Natural killer cell (primary cell): ENCODE measurements around the gene TMEM183A. TPM values are rescaled to one million over a fixed set of nuclear protein-coding genes. Genes with fewer than 3 reads are reported as not detected.

Source experiments
- ATAC-seq, 3 donors: fragments of 150-1000 bp in 2 of 3; fragments of 200-7000 bp in 1 of 3; cut with Tn5 transposase; 1 replicate in 1 of 3; 2 replicates in 2 of 3; pipeline ENCODE4 v1.10.0; 2021; ENCODE audit warnings: mild to moderate bottlenecking in 2 of 3, moderate library complexity in 2 of 3
- DNase-seq, 2 donors: peaks; one replicate each; pipeline versions ENCODE4 v3.0.0 to v3.0.0-alpha.2; 2013 to 2021; ENCODE audit warnings: mixed read lengths in 1 of 2
- H3K27ac ChIP-seq: one replicate; pipeline ENCODE4 v1.5.1; 2013; ENCODE audit warnings: mild to moderate bottlenecking, low read length
- H3K27me3 ChIP-seq: one replicate; pipeline ENCODE4 v1.6.1; 2013; ENCODE audit warnings: low read length; ENCODE audit not compliant: control insufficient read depth, insufficient read depth
- H3K36me3 ChIP-seq: one replicate; pipeline ENCODE4 v1.6.1; 2013; ENCODE audit warnings: low read length; ENCODE audit not compliant: control insufficient read depth, insufficient read depth
- H3K4me1 ChIP-seq: one replicate; pipeline ENCODE4 v1.6.1; 2013; ENCODE audit warnings: low read length; ENCODE audit not compliant: control insufficient read depth, insufficient read depth
- H3K4me3 ChIP-seq: one replicate; pipeline ENCODE4 v1.5.1; 2013; ENCODE audit warnings: low read length
- H3K9me3 ChIP-seq: one replicate; pipeline ENCODE4 v1.6.1; 2013; ENCODE audit warnings: low read length; ENCODE audit not compliant: control insufficient read depth, insufficient read depth
- H3K27ac Mint-ChIP-seq, 2 donors: one replicate each; pipeline ENCODE4 v1.8.0; 2022; ENCODE audit warnings: mild to moderate bottlenecking in 2 of 2, mixed read lengths in 2 of 2, moderate library complexity in 1 of 2
- H3K27me3 Mint-ChIP-seq, 2 donors: one replicate each; pipeline ENCODE4 v1.8.0; 2022; ENCODE audit warnings: low read depth in 2 of 2, mixed read lengths in 2 of 2
- H3K36me3 Mint-ChIP-seq: one replicate; pipeline ENCODE4 v1.8.0; 2022; ENCODE audit warnings: mixed read lengths
- H3K4me1 Mint-ChIP-seq, 2 donors: one replicate each; pipeline ENCODE4 v1.8.0; 2022; ENCODE audit warnings: mixed read lengths in 2 of 2
- H3K4me3 Mint-ChIP-seq: one replicate; pipeline ENCODE4 v1.8.0; 2022; ENCODE audit warnings: mild to moderate bottlenecking, moderate library complexity, mixed read lengths
- H3K9me3 Mint-ChIP-seq, 2 donors: one replicate each; pipeline ENCODE4 v1.8.0; 2022; ENCODE audit warnings: mixed read lengths in 2 of 2
- WGBS: methylation state at CpG from one replicate; pipeline ENCODE4 v1.1.7; 2013; ENCODE audit warnings: missing lambda C conversion rate; ENCODE audit not compliant: insufficient coverage; 5-methylcytosine and 5-hydroxymethylcytosine counted together
- intact Hi-C: fragments of 100-400 bp; cut with micrococcal nuclease; formaldehyde crosslinking; loops from one replicate; pipeline ENCODE4 v1.14.2; 2022
- total RNA-seq, 4 donors: library from RNA; stranded (reverse); fragments of 120-200 nt in 1 of 4; gene quantifications; one replicate each; pipeline versions ENCODE4 v1.2.3 to v1.2.4, GENCODE V29; 2013 to 2022
- TF ChIP-seq, protein P1 (sequence below): fragments of 200-600 bp; IDR thresholded peaks from one replicate; pipeline ENCODE4 v1.8.0; 2022; ENCODE audit warnings: antibody characterized with exemption

The TMEM183A gene
- total RNA-seq, 3 donors from 2014 or later (not counting 1 experiment from before 2014, with no cell fraction given): 127 to 147 (median 143) TPM

DNA sequence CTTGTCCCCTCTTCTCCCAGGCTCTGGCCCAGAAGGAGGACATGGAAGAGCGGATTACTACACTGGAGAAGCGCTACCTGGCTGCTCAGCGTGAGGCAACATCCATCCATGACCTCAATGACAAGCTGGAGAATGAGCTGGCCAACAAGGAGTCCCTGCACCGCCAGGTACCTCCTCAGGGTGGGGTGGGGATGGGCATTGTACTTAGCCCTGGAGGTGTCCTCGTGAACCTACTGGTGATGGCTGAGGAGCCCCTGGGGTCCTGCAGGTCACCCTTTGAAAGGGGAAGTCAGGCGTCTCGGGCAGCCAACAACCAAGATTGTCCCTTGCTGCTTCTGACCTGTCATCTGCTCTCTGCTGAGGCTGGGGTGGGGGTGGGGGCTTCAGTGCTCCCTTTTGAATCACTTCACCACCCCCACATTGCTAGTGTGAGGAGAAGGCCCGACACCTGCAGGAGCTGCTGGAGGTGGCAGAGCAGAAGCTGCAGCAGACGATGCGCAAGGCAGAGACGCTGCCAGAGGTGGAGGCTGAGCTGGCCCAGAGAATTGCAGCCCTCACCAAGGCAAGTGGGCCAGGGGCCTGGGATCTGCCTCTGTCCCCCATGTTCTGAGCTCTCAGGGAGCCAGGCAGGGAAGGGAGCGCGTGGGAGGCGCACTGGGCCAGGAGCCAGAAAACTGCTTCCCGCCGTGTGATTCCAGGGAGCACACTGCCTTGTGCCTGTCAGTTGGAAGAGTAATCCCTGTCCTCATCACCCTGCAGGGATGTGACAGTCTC, 38.8 kb downstream of the TMEM183A start:
- WGBS: 90% methylated on average over 16 of the region's 16 CpGs

DNA sequence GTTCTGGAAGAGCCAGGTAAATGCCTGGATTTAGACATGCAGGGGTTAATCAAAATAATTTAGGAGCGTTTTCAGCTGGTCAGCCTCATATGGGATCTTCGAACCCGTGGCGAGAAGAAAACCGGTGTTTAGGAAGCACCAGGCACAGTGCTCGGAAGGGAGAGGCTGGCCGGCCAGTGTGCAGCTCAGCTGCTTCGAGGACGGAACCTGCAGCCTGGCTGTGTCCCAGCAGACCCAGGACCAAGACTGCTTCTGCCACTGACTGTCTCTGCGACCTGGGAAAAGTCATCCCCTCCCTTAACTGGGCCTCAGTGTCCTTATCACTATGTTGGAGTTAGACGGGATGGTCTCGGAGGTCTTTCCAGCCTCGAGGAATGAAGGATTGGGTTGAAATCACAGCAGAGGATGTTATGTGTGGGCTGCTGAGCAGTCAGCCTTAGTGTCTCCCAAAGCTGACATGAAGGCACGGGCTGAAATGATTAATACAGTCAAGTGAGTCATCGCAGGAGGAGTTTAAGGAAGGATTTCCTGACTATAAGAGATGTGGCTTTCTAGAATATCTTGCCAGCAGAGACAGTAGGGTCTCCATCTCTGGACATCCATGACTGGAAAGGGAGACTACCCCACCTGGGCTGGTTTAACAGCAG, 39.9 kb downstream of the TMEM183A start:
- H3K4me1 ChIP-seq: no peaks in the 10 kb centered on the region
- Mint-ChIP-seq H3K27ac (no peak overlapping the region), H3K9me3 (no peaks in the 10 kb centered on the region), H3K4me1 (no peaks in the 10 kb centered on the region), H3K27me3 (peaks cover 19 to 24% of the 10 kb centered on the region in 2 donors), H3K4me3 (no peak overlapping the region), H3K36me3 (no peaks in the 10 kb centered on the region)
- H3K36me3 ChIP-seq: no peaks in the 10 kb centered on the region
- no peaks in the 10 kb centered on the region for H3K27me3 ChIP-seq
- TF ChIP-seq, protein P1, sequence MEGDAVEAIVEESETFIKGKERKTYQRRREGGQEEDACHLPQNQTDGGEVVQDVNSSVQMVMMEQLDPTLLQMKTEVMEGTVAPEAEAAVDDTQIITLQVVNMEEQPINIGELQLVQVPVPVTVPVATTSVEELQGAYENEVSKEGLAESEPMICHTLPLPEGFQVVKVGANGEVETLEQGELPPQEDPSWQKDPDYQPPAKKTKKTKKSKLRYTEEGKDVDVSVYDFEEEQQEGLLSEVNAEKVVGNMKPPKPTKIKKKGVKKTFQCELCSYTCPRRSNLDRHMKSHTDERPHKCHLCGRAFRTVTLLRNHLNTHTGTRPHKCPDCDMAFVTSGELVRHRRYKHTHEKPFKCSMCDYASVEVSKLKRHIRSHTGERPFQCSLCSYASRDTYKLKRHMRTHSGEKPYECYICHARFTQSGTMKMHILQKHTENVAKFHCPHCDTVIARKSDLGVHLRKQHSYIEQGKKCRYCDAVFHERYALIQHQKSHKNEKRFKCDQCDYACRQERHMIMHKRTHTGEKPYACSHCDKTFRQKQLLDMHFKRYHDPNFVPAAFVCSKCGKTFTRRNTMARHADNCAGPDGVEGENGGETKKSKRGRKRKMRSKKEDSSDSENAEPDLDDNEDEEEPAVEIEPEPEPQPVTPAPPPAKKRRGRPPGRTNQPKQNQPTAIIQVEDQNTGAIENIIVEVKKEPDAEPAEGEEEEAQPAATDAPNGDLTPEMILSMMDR: no peak
- DNase-seq: no peak
- H3K27ac ChIP-seq: no peak overlapping the region
- H3K9me3 ChIP-seq: no peaks in the 10 kb centered on the region
- no peak for ATAC-seq
- intact Hi-C loops: no loop called here
- no peak overlapping the region for H3K4me3 ChIP-seq
- 81% methylated on average over 15 of the region's 15 CpGs for WGBS

More for the DNA sequence above, 38.8 kb downstream of the TMEM183A start:
- intact Hi-C loops: no loop called here
- TF ChIP-seq, protein P1: no peak
- no peaks in the 10 kb centered on the region for H3K4me1 ChIP-seq
- no peak overlapping the region for H3K27ac ChIP-seq
- no peak for DNase-seq
- H3K4me3 ChIP-seq: no peak overlapping the region
- H3K36me3 ChIP-seq: no peaks in the 10 kb centered on the region
- no peaks in the 10 kb centered on the region for H3K9me3 ChIP-seq
- Mint-ChIP-seq H3K4me1 (no peaks in the 10 kb centered on the region), H3K27me3 (peaks cover 13 to 14% of the 10 kb centered on the region in 2 donors), H3K36me3 (no peaks in the 10 kb centered on the region), H3K4me3 (no peak overlapping the region), H3K9me3 (no peaks in the 10 kb centered on the region), H3K27ac (no peak overlapping the region)
- H3K27me3 ChIP-seq: no peaks in the 10 kb centered on the region
- ATAC-seq: no peak

DNA sequence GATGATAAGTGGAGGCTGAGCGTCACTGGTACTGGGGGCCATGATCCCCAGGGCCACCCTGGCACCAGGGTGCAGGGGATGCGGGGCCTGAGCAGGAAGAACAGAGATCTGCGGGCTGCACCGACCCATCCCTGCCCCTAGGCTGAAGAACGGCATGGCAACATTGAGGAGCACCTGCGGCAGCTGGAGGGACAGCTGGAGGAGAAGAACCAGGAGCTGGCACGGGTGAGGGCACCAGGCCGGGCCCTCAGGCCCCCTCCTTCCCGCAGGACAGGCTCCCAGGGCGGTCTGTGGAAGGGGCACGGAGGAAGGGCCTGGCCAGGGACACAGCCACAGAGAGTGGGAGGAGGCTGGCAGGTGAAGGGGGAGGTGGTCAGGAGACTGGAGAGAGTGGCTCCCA, 40.9 kb downstream of the TMEM183A start:
- no peaks in the 10 kb centered on the region for H3K9me3 Mint-ChIP-seq
- no peaks in the 10 kb centered on the region for H3K4me1 ChIP-seq
- intact Hi-C loops: no loop called here
- no peaks in the 10 kb centered on the region for H3K4me1 Mint-ChIP-seq
- H3K36me3 Mint-ChIP-seq: no peaks in the 10 kb centered on the region
- DNase-seq (no peak), ATAC-seq (no peak)
- H3K36me3 ChIP-seq: no peaks in the 10 kb centered on the region
- H3K27me3 Mint-ChIP-seq: peaks cover 26 to 33% of the 10 kb centered on the region in 2 donors
- H3K9me3 ChIP-seq: no peaks in the 10 kb centered on the region
- TF ChIP-seq, protein P1: no peak
- no peak overlapping the region for H3K4me3 Mint-ChIP-seq
- H3K27me3 ChIP-seq: no peaks in the 10 kb centered on the region
- no peak overlapping the region for H3K4me3 ChIP-seq
- no peak overlapping the region for H3K27ac ChIP-seq
- WGBS: 90% methylated on average over 11 of the region's 11 CpGs
- H3K27ac Mint-ChIP-seq: no peak overlapping the region
